Progenitor cell of endocrine pancreas (in vitro differentiated cells): ENCODE data around the gene AGBL5. TPM values are rescaled to one million over a fixed set of nuclear protein-coding genes. Genes with fewer than 3 reads are reported as not detected.

Source experiments
- DNase-seq: peaks from one replicate; pipeline ENCODE4 v3.0.0; 2021; ENCODE audit warnings: low spot score; ENCODE audit not compliant: unreplicated experiment
- H3K27ac Mint-ChIP-seq: 2 replicates; pipeline ENCODE4 v1.8.0; 2021; ENCODE audit warnings: mild to moderate bottlenecking, moderate library complexity, mixed read lengths
- H3K27me3 Mint-ChIP-seq: 2 replicates; pipeline ENCODE4 v1.8.0; 2021; ENCODE audit warnings: mixed read lengths
- H3K36me3 Mint-ChIP-seq: 2 replicates; pipeline ENCODE4 v1.8.0; 2022; ENCODE audit warnings: mixed read lengths; ENCODE audit not compliant: insufficient read depth
- H3K4me1 Mint-ChIP-seq: 2 replicates; pipeline ENCODE4 v1.8.0; 2021; ENCODE audit warnings: low read depth, mixed read lengths
- H3K4me3 Mint-ChIP-seq: 2 replicates; pipeline ENCODE4 v1.8.0; 2021; ENCODE audit warnings: low read depth, mild to moderate bottlenecking, moderate library complexity, mixed read lengths
- H3K9me3 Mint-ChIP-seq: 2 replicates; pipeline ENCODE4 v1.8.0; 2021; ENCODE audit warnings: low read depth, mixed read lengths
- CTCF ChIP-seq: fragments of 200-600 bp; sonication (generic); IDR thresholded peaks from one replicate; pipeline ENCODE4 v1.5.0; 2021; ENCODE audit warnings: antibody characterized with exemption, mild to moderate bottlenecking; ENCODE audit not compliant: unreplicated experiment
- total RNA-seq: library from RNA; stranded (reverse); gene quantifications from 2 replicates; pipeline ENCODE4 v1.2.1, GENCODE V29; 2021

AGBL5 gene
- total RNA-seq, 1 donor from 2014 or later = 60.2 TPM

GRCh38 chr2:27033253-27033852 lies 18.1 kb upstream of the AGBL5 start:
- no peaks in the 10 kb centered on the region for H3K9me3 Mint-ChIP-seq
- peaks cover 7% of the 10 kb centered on the region for H3K36me3 Mint-ChIP-seq
- no peak for DNase-seq
- H3K4me1 Mint-ChIP-seq = peaks cover 12% of the 10 kb centered on the region
- peak overlapping the region; percentile 86 for H3K27ac Mint-ChIP-seq
- H3K27me3 Mint-ChIP-seq = no peaks in the 10 kb centered on the region
- peak overlapping the region; percentile 93 for H3K4me3 Mint-ChIP-seq
- no peak for TF ChIP-seq CTCF

GRCh38 chr2:27038012-27038411 lies 13.5 kb upstream of the AGBL5 start:
- Mint-ChIP-seq H3K4me1 (peaks cover 10% of the 10 kb centered on the region), H3K27me3 (no peaks in the 10 kb centered on the region), H3K36me3 (peaks cover 15% of the 10 kb centered on the region), H3K9me3 (no peaks in the 10 kb centered on the region), H3K4me3 (no peak overlapping the region), H3K27ac (no peak overlapping the region)
- no peak for DNase-seq
- TF ChIP-seq CTCF = no peak

GRCh38 chr2:27038631-27039339 lies 12.7 kb upstream of the AGBL5 start:
- Mint-ChIP-seq H3K36me3 (peaks cover 15% of the 10 kb centered on the region), H3K4me3 (no peak overlapping the region), H3K27me3 (no peaks in the 10 kb centered on the region), H3K4me1 (peaks cover 4% of the 10 kb centered on the region), H3K27ac (no peak overlapping the region), H3K9me3 (no peaks in the 10 kb centered on the region)
- TF ChIP-seq CTCF = no peak
- no peak for DNase-seq

GRCh38 chr2:27039426-27039825 lies 12.0 kb upstream of the AGBL5 start:
- Mint-ChIP-seq H3K9me3 (no peaks in the 10 kb centered on the region), H3K4me3 (no peak overlapping the region), H3K27me3 (no peaks in the 10 kb centered on the region), H3K4me1 (no peaks in the 10 kb centered on the region), H3K36me3 (peaks cover 13% of the 10 kb centered on the region), H3K27ac (no peak overlapping the region)
- no peak for TF ChIP-seq CTCF
- DNase-seq = no peak

- DNase-seq = no peak
- Mint-ChIP-seq H3K27me3 (no peaks in the 10 kb centered on the region), H3K9me3 (no peaks in the 10 kb centered on the region), H3K4me1 (no peaks in the 10 kb centered on the region), H3K36me3 (peaks cover 13% of the 10 kb centered on the region), H3K27ac (no peak overlapping the region), H3K4me3 (no peak overlapping the region)
- TF ChIP-seq CTCF = no peak
These were observed 11.6 kb upstream of the AGBL5 start for GRCh38 chr2:27039871-27040270.
